IPS DF 6.9 (cell line): ENCODE results near the gene LARGE2.

Experiments
- DNase-seq: peaks from one replicate; pipeline ENCODE4 v3.0.0-alpha.2; 2013; ENCODE audit warnings: low read depth, low spot score
- H3K27ac ChIP-seq: one replicate; pipeline ENCODE4 v1.5.1; 2013; ENCODE audit warnings: low read length, control low read depth
- H3K27me3 ChIP-seq: 2 replicates; pipeline ENCODE4 v1.6.1; 2013; ENCODE audit warnings: mild to moderate bottlenecking, low read length; ENCODE audit not compliant: control insufficient read depth, insufficient read depth
- H3K36me3 ChIP-seq: 2 replicates; pipeline ENCODE4 v1.6.1; 2013; ENCODE audit warnings: low read length; ENCODE audit not compliant: control insufficient read depth, insufficient read depth
- H3K4me1 ChIP-seq: 2 replicates; pipeline ENCODE4 v1.6.1; 2013; ENCODE audit warnings: low read length; ENCODE audit not compliant: control insufficient read depth, insufficient read depth
- H3K4me3 ChIP-seq: 2 replicates; pipeline ENCODE4 v1.5.1; 2013; ENCODE audit warnings: mild to moderate bottlenecking, low read length
- H3K9me3 ChIP-seq: 2 replicates; pipeline ENCODE4 v1.6.1; 2013; ENCODE audit warnings: low read length, inconsistent platforms; ENCODE audit not compliant: control insufficient read depth, insufficient read depth
- WGBS: extraction: QIAGEN DNeasy Blood & Tissue Kit; methylation state at CpG from one replicate; pipeline ENCODE4 v1.1.7; 2013; ENCODE audit warnings: mixed read lengths, missing lambda C conversion rate; ENCODE audit not compliant: insufficient read length, insufficient coverage; 5-methylcytosine and 5-hydroxymethylcytosine counted together

Gene LARGE2

DNA sequence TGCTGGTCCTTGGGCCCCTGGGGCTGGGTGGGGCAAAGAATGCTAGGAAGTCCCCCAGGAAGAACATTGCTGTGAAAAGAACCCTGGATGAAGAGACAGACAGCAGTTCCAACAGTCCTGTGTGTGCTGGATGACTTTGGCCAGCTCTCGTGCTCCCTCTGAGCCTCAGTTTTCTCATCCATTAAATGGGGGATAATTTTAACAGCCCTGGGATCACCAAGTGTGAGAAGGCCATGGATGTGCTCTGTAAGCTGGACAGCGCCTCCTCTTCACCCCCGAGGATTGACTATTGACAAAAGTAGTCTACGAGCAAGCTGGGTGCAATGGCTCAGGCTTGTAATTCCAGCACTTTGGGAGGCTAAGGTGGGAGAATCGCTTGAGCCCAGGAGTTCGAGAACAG, 2.5 kb downstream of the LARGE2 start:
- H3K36me3 ChIP-seq: peaks cover 27% of the 10 kb centered on the region
- H3K4me3 ChIP-seq: no peak overlapping the region
- WGBS: no CpG with 5 or more reads among the region's 6 CpGs
- no peaks in the 10 kb centered on the region for H3K9me3 ChIP-seq
- no peaks in the 10 kb centered on the region for H3K27me3 ChIP-seq
- peaks cover 12% of the 10 kb centered on the region for H3K4me1 ChIP-seq
- no peak for DNase-seq
- no peak overlapping the region for H3K27ac ChIP-seq

DNA sequence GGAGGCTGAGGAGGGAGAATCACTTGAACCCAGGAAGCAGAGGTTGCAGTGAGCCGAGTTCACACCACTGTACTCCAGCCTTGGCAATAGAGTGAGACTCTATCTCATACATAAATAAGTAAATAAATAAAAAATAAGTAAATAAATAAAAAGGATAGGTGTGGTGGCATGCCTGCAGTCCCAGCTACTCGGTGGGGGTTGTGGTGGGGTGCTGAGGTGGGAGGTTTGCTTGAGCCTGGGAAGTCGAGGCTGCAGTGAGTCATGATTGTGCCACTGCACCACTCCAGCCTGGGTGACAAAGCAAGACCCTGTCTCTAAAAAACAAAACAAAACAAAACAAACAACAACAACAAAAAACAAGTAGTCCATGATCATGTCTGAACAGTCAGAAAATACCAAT, 3.1 kb downstream of the LARGE2 start:
- peaks cover 27% of the 10 kb centered on the region for H3K36me3 ChIP-seq
- H3K27ac ChIP-seq: no peak overlapping the region
- no peak for DNase-seq

DNA sequence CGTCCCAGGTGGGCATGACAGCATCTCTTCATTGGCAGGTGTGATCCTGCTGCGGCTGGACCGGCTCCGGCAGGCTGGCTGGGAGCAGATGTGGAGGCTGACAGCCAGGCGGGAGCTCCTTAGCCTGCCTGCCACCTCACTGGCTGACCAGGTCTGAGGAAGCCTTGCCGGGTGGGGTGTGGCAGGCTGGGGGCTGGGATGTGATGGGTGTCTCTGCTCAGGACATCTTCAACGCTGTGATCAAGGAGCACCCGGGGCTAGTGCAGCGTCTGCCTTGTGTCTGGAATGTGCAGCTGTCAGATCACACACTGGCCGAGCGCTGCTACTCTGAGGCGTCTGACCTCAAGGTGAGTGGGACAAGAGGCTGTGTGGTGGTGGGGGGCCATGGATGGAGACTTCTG, 3.5 kb downstream of the LARGE2 start:
- no peaks in the 10 kb centered on the region for H3K9me3 ChIP-seq
- peaks cover 5% of the 10 kb centered on the region; the same call in 1 of the 2 replicates for H3K4me1 ChIP-seq
- H3K4me3 ChIP-seq: no peak overlapping the region
- no peak overlapping the region for H3K27ac ChIP-seq
- H3K36me3 ChIP-seq: peaks cover 27% of the 10 kb centered on the region
- no CpG with 5 or more reads among the region's 12 CpGs for WGBS
- no peaks in the 10 kb centered on the region for H3K27me3 ChIP-seq
- DNase-seq: no peak

More for the DNA sequence above, 3.1 kb downstream of the LARGE2 start:
- Histone ChIP-seq H3K4me3 (no peak overlapping the region), H3K27me3 (no peaks in the 10 kb centered on the region), H3K9me3 (no peaks in the 10 kb centered on the region), H3K4me1 (peaks cover 9% of the 10 kb centered on the region)
- no CpG with 5 or more reads among the region's 3 CpGs for WGBS

DNA sequence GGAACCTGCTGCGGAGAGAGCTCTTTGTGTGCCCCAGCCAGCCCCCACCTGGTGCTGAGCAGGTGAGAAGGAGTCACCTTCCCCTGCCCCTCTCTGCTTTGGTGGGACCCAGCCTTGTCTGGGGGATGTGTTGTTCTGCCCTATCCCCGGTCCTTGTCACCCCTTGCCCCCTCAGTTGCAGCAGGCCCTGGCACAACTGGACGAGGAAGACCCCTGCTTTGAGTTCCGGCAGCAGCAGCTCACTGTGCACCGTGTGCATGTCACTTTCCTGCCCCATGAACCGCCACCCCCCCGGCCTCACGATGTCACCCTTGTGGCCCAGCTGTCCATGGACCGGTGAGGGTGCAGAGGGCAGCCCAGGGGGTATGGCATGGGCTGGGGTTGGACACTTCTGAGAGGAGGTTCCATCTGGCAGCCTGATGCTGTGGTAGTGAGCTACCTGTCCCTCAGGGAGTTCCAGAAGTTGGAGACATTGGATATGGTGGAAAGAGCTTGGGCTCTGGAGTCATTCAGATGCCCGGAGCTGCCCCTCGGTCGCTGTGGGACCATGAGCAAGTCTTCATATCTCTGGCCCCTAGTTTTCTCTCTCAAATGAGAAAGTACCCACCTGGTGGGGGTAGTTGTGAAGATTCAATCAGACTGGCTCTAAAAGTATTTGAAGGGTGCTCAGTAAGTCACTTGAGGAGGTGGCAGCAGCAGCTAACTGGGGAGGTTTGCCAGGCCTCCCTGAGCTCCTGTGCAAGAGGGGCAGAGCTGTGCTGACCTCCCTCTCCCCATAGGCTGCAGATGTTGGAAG, 4.3 kb downstream of the LARGE2 start:
- Histone ChIP-seq H3K27ac (no peak overlapping the region), H3K36me3 (peaks cover 27% of the 10 kb centered on the region), H3K27me3 (no peaks in the 10 kb centered on the region), H3K4me1 (0 out of 2 replicates have a peak, but pooled peaks cover 2% of the 10 kb centered on the region), H3K4me3 (no peak overlapping the region), H3K9me3 (no peaks in the 10 kb centered on the region)
- WGBS: no CpG with 5 or more reads among the region's 12 CpGs
- no peak for DNase-seq

DNA sequence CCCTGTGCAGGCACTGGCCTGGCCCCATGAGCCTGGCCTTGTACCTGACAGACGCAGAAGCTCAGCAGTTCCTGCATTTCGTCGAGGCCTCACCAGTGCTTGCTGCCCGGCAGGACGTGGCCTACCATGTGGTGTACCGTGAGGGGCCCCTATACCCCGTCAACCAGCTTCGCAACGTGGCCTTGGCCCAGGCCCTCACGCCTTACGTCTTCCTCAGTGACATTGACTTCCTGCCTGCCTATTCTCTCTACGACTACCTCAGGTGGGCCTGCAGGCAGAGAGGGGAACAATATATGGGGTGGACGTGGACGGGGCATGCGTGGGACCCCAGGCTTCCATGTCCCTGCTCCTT, 4.9 kb downstream of the LARGE2 start:
- Histone ChIP-seq H3K36me3 (peaks cover 30% of the 10 kb centered on the region), H3K9me3 (no peaks in the 10 kb centered on the region), H3K4me3 (no peak overlapping the region), H3K27ac (no peak overlapping the region), H3K27me3 (no peaks in the 10 kb centered on the region), H3K4me1 (0 out of 2 replicates have a peak, but pooled peaks cover 2% of the 10 kb centered on the region)
- no peak for DNase-seq
- WGBS: no CpG with 5 or more reads among the region's 15 CpGs

DNA sequence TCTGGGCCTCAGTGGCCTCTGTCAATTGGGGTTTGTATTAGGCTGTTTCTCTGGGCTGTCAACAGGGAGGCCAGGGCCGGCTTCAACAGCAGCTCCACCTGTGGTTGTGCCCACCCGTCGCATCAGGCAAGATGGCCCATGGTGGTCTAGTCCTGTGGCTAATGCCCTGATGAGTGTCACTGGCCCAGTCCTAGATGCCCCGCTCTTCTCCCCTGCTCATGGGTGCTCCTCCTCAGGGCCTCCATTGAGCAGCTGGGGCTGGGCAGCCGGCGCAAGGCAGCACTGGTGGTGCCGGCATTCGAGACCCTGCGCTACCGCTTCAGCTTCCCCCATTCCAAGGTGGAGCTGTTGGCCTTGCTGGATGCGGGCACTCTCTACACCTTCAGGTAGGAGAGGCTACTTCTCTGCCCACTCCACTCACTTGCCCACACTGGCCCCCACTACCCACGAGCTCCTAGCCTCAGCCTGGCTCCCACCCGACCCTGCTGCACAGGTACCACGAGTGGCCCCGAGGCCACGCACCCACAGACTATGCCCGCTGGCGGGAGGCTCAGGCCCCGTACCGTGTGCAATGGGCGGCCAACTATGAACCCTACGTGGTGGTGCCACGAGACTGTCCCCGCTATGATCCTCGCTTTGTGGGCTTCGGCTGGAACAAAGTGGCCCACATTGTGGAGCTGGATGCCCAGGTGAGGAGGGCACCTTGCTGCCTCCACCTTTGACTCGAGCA, 5.4 kb downstream of the LARGE2 start:
- Histone ChIP-seq H3K27me3 (no peaks in the 10 kb centered on the region), H3K9me3 (no peaks in the 10 kb centered on the region), H3K36me3 (peaks cover 30% of the 10 kb centered on the region), H3K4me1 (0 out of 2 replicates have a peak, but pooled peaks cover 2% of the 10 kb centered on the region), H3K27ac (no peak overlapping the region), H3K4me3 (no peak overlapping the region)
- no peak for DNase-seq
- WGBS: no CpG with 5 or more reads among the region's 27 CpGs

DNA sequence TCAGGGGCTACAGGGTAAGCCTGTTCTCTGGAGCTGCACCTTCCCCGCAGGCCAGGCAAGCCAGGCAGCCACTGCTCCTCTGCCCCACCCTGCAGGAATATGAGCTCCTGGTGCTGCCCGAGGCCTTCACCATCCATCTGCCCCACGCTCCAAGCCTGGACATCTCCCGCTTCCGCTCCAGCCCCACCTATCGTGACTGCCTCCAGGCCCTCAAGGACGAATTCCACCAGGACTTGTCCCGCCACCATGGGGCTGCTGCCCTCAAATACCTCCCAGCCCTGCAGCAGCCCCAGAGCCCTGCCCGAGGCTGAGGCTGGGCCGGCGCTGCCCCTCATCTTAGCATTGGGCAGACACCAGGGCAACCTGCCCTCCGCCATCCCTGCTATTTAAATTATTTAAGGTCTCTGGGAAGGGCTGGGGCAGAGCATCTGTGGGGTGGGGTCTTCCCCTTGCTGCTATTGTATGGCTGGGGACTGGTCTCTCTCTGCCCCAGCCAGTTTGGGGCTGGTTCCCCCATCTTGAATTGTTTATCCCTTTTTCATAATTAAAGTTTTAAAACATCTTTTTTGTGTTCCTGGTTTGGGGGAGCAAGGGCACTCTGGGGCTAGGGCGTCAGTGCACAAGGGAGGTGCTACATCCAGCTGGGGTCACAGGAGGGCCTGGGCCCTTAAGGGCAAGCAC, 6.2 kb downstream of the LARGE2 start:
- WGBS: no CpG with 5 or more reads among the region's 13 CpGs
- Histone ChIP-seq H3K36me3 (peaks cover 30% of the 10 kb centered on the region), H3K4me1 (no peaks in the 10 kb centered on the region), H3K4me3 (no peak overlapping the region), H3K9me3 (no peaks in the 10 kb centered on the region), H3K27me3 (no peaks in the 10 kb centered on the region), H3K27ac (no peak overlapping the region)
- DNase-seq: no peak

DNA sequence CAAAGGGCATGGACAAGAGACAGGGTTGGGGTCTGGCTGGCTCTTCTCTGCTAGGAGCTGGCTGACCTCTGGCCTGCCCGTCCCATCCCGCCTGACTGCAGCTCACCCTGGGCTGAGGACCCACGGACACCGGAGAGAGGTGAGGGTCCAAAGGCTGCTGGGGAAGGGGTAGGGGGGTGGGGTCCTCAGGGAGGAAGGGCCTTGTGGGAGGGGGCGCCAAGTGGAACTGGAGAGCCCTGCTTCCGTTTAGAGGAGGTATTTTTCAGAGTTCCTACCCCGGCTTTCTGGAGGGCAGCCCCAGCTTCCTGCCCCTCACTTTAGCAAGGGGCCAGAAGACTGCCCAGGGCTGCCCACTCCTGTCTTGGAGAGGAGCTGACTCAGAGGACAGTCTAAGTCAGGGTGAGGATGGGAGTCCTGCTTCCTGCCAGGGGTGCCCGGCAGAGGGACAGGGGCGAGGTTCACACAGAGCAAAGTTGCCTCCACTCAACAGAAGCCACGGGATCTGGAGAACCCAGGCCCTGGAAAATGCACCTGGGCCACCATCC, 7.1 kb downstream of the LARGE2 start:
- Histone ChIP-seq H3K27me3 (no peaks in the 10 kb centered on the region), H3K4me3 (no peak overlapping the region), H3K4me1 (no peaks in the 10 kb centered on the region), H3K36me3 (peaks cover 34% of the 10 kb centered on the region), H3K9me3 (no peaks in the 10 kb centered on the region), H3K27ac (no peak overlapping the region)
- no CpG with 5 or more reads among the region's 10 CpGs for WGBS
- DNase-seq: no peak

DNA sequence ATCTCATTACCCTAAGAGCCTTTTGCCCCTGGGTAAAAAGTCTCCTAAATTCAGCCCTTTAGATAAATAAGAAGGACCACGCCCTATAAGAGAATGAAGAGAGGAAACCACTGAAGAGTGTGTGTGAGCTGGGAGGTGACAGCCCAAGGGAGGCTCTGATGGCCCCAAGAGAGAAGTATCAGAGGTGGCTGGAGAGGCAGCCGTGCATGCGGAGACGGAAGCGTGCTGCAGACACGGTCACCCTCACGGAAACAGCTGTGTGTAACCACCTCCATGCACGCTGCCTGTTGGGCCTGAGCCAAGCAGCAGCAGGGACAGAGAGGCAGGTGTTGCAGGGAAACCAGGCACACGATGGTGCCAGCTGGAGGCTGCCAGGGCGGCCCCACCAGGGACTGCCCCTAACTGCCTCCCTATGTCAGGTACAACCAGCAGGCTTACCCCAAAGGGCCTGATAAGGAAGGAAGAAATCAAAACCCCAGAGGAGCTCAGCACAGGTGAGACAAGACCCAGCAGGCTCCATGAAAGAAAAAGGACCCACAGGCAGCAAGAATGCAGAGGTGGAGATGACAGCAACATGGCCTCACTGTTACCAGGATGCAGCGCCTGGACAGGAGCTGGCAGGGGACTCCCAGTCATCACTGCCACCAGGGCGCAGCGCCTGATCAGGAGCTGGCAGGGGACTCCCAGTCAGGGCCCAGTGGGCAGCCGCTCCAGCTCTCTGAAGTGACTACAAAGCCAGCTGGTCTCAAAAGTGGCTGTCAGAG, 7.8 kb downstream of the LARGE2 start:
- no peak overlapping the region for H3K27ac ChIP-seq
- WGBS: no CpG with 5 or more reads among the region's 14 CpGs
- H3K4me3 ChIP-seq: no peak overlapping the region
- no peaks in the 10 kb centered on the region for H3K9me3 ChIP-seq
- H3K27me3 ChIP-seq: no peaks in the 10 kb centered on the region
- no peaks in the 10 kb centered on the region for H3K4me1 ChIP-seq
- no peak for DNase-seq
- peaks cover 38% of the 10 kb centered on the region for H3K36me3 ChIP-seq
